ENCODE measurements around the gene NCEH1.
"Not testable (repeated sequence)": the region's sequence is repeated elsewhere in the genome, so short reads cannot be mapped to it uniquely, and the experiment has no call there.

The NCEH1 gene

DNA sequence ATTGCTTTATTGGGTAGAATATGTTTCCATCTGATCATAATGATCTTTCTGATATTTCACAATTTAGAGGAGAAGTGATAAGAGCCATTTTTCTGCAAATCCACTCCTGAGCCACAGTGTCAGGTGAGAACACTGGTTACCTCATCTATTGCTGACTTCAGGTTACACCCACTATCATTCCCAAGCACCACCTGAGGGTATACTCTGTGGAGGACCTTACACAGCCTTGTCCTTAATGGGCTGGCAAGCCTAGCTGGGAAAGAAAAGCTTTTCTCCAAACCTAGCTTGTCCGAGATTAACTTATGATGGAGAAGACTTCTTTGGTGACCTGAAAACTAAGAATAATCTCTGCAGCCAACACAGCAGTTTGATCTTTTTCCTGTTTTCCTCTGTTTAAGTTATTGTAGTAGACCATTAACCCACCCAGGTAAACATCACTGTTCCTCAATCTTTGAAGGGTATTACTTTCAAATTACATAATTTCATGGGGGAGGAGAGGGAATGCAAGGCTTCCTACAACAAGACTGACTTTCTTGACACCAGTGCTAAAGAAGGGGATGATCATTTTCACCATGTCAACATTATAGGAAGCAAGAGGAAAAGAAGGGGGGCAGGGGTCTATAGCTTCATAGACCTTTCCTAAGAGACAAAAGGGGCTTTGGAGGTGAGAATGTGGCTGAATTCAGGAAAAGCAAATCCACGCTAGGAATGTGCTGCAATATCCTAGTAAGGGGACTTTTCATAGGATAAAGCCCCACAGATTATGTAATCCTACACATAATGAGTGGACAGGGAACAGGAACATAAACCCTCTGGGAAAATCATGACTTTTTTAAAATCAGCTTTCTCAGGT, 1.7 kb downstream of the NCEH1 start:
- no peak for DNase-seq (ENCODE audit: low read depth)
- H3K4me3 ChIP-seq (ENCODE audit: low read depth, low read length) = no peak overlapping the region

DNA sequence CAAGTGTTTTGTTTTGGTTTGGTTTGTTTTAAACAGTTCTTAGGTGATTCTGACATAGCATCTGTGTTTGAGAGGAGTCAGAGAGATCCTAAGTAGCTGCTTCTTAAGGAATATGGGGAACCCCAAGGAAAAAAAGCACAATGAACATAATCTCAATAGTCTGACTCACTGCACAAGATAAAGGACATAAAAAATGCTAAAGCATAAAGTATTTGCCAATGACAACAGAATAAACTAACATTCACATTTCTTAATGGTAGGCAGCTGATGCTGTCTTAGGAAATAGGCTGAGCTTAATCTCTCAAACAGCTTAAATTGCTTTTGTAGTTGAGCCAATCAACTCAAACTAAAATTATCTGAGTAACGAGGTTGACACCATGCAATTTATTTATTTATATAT, 2.9 kb downstream of the NCEH1 start:
- H3K4me3 ChIP-seq (ENCODE audit: low read depth, low read length) = no peak overlapping the region
- DNase-seq (ENCODE audit: low read depth) = no peak

DNA sequence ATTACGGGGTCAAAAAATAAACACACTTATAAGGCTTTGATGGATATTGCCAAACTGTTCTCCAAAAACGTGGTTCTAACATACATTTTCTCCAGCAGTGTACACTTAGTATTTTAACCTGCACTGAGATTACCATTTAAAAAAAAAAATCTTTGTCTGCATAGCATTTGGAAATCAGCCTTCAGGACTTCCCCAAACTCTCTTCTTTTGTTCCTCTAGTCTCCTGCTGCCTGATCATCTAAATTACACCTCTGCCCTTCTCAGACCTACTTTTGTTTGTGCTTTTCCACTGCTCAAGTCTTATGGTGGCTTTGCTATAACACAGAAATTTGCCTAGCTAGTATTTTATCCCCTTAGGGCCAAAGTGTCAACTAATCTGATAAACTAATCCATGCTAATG, 3.8 kb downstream of the NCEH1 start:
- H3K4me3 ChIP-seq (ENCODE audit: low read depth, low read length) = no peak overlapping the region
- no peak for DNase-seq (ENCODE audit: low read depth)

DNA sequence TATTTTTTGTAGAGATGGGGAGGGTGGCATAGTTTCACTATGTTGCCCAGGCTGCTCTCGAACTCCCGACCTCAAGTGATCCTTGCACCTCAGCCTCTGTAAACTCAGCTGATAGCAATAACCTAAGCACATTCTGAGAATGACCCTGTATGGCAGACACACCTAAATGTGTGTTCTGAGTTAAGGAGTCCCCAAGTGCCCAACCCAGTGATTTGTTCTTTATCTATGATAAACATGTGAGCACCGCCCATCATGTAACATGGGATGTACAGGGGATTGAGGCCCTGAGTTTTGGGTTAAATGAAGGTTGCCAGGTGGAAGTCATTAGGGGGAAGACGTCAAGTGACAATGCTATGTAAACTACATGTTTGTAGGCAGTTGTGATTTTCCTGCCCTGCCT, 5.7 kb downstream of the NCEH1 start:
- no peak for DNase-seq (ENCODE audit: low read depth)
- H3K4me3 ChIP-seq (ENCODE audit: low read depth, low read length) = no peak overlapping the region

DNA sequence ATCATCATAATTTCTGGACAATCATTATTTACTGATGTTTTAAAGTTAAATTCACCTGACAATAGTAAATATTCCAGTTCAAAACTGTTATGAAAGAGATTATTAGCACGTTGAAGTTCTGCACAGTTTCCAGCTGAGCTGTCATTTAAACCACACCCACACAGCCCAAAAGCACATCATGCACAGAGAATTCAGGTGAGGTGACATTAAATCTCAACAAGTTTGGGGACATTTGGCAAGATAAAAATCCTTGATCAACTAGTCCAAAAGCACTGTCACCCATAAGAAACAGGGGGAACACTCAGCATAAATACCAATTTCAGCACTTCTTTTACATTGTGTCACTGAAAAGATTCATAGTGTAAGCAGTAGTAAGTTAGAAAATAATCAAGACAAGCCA, 6.9 kb downstream of the NCEH1 start:
- no peak for DNase-seq (ENCODE audit: low read depth)
- no peak overlapping the region for H3K4me3 ChIP-seq (ENCODE audit: low read depth, low read length)

DNA sequence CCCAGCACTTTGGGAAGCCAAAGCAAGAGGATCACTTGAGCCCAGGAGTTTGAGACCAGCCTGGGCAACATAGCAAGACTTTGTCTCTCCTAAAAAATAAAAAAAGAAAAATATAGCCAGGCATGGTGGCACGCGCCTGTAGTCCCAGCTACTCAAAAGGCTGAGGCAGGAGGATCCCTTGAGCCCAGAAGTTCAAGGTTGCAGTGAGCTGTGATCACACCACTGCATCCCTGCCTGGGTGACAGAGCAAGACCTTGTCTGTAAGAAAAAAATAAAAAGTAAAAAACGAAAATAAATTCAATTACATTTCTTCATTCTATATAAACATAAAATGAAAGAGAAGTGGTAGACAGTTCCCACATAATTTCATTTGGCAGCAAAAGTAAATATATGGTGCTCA, 8.1 kb downstream of the NCEH1 start:
- DNase-seq (ENCODE audit: low read depth); H3K4me3 ChIP-seq (ENCODE audit: low read depth, low read length): not testable (repeated sequence)

DNA sequence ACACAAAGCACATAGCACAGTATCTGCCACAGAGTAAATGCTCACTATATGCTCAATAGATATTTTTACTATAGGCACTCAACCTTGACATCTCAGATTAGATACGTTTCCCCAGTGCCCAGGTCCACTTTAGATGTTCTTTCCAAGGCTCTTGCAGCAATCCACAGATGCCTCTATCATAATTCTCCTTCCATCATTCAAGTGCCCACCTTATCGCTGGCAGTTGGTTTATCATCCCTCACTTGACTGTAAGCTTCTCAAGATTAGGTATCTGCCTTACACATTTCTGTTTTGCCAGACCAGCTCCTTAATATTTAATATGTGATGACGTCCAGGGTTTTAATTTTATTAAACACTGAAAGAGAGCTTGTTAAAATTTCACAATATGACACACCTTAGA, 8.6 kb downstream of the NCEH1 start:
- DNase-seq (ENCODE audit: low read depth) = no peak
- no peak overlapping the region for H3K4me3 ChIP-seq (ENCODE audit: low read depth, low read length)

DNA sequence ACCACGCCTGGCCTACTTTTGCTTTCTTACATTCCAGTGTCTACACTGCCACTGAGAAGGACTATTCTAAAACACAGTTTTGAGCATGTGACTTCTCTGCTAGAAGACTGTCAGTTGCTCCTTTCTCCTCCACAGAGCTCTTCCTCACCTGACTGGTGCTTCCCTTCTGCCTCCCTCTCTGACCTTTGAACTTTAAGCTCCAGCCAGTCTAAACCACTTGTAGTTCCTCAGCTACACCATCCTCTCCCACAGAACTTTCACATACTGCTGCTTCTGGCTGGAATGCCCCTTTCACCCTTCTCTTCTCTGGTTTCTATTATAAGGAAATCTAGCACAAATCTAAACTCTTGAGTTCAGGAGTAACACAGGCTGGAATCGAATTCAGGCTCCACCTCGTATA, 9.1 kb downstream of the NCEH1 start:
- DNase-seq (ENCODE audit: low read depth) = no peak
- H3K4me3 ChIP-seq (ENCODE audit: low read depth, low read length) = no peak overlapping the region

DNA sequence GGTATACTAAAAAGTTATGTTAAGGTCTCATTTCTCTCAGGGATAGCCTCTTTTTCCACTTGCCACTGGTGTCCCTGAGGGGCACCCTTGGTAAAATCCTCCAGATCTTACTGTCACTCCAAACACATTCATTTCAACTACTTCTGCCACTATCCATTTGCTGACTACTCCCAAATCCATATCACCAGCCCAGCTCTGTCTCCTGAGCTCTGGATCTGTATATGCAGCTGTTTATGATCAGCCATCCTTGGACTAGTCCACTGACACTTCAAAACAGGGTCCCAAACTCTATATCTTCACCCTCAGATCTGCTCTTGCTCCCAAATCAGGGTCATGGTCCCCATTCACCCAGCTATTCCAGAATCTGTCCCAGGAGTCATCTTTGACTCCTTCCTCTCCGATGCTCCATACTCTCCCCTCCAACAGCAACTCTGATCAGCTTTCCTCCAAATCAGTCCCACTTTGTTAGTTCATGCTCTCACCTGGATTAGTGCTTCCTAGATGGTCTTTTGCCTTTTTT, 9.9 kb downstream of the NCEH1 start:
- no peak for DNase-seq (ENCODE audit: low read depth)
- H3K4me3 ChIP-seq (ENCODE audit: low read depth, low read length) = no peak overlapping the region

DNA sequence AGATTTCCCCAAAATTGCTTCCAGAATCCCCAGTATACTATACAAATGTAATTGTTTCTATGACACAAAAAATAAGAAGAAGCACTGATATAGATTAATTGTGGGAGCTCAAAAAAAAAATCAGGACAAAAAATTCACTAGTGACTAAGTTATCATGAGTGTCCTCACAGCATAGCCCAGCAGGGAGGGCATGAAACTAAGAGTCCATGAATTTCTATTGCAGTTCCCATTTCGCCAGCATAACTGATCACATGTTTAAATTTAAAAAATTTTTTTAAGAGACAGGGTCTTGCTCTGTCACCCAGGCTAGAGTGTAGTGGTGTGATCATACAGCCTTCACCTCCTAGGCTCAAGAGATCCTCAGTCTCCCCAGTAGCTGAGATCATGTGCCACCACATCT, 10.6 kb downstream of the NCEH1 start:
- DNase-seq (ENCODE audit: low read depth) = no peak
- no peak overlapping the region for H3K4me3 ChIP-seq (ENCODE audit: low read depth, low read length)

DNA sequence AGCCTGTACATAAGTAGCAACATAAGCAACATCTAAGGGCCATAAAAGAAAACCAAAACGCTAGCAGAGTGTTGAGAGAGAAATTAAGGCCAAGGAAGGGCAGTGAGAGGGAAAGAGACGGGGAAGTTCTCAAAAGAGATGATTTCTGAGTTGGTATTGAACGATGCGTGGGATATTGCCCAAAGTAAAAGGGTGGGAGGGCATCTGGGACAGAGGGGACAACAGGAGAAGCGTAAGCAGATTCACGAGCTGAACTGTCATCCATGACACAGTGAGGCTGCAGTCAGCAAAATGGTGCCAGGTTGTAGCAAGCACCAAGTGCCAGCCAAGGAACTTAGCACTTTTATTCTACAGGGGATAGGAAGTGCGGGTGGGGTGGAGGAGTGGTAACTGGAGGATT, 11.8 kb downstream of the NCEH1 start:
- no peak overlapping the region for H3K4me3 ChIP-seq (ENCODE audit: low read depth, low read length)

DNA sequence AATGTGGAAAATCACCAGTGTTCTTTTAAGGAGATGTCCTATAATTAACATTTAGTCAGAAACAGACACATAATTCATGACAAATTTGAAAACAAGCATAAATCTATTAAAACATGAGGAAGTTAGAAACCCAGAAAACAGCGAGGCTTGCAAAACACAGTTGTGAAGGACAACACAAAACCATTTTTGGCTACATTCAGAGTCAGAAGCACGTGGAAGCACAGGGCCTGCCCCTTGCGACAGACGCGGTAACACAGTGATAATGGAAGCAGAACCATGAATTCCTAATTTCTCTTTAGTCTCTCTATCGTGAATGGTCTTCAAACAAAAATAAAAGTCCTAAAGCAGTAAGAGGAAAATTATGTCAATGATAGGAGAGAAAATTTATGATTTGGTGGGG, 12.2 kb downstream of the NCEH1 start:
- DNase-seq (ENCODE audit: low read depth) = no peak
- no peak overlapping the region for H3K4me3 ChIP-seq (ENCODE audit: low read depth, low read length)

More for the DNA sequence above, 11.8 kb downstream of the NCEH1 start:
- no peak for DNase-seq (ENCODE audit: low read depth)

DNA sequence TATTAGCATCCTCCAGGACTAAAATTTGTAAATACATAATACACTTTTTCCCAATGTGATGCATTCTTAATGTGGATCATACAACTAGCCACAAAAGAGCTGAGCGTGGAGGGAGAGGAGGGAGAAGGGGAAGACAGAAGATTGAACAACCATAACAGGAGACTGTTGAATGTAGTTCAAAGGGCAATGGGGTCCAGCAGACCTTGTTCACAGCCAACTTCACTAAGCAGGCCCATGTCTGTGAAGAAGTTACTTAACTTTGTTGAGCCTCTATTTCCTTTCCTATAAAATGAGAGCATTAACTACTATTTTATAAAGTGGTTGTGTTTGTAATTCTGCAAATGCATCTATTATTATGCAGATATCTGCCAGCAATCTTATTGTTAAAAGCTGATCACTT, 13.3 kb downstream of the NCEH1 start:
- no peak for DNase-seq (ENCODE audit: low read depth)
- H3K4me3 ChIP-seq (ENCODE audit: low read depth, low read length) = no peak overlapping the region

DNA sequence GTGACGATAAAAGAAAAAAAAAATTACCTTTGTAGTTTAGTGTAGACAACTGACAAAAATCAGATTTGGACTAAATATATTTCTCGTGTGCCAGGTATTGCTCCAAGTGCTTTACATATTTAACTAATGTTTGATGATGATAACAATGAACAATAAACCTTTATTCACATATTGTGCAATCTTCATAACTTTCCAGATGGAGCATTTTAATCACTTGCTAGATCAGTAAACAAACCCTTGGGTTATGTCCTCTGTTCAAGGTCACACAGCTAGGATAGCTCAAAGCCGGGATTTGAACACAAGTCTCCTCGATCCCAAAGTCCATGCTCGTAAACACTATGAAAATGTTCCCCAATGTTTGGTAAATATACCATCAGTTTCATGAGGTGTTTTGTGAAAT, 14.5 kb downstream of the NCEH1 start:
- no peak overlapping the region for H3K4me3 ChIP-seq (ENCODE audit: low read depth, low read length)
- no peak for DNase-seq (ENCODE audit: low read depth)

DNA sequence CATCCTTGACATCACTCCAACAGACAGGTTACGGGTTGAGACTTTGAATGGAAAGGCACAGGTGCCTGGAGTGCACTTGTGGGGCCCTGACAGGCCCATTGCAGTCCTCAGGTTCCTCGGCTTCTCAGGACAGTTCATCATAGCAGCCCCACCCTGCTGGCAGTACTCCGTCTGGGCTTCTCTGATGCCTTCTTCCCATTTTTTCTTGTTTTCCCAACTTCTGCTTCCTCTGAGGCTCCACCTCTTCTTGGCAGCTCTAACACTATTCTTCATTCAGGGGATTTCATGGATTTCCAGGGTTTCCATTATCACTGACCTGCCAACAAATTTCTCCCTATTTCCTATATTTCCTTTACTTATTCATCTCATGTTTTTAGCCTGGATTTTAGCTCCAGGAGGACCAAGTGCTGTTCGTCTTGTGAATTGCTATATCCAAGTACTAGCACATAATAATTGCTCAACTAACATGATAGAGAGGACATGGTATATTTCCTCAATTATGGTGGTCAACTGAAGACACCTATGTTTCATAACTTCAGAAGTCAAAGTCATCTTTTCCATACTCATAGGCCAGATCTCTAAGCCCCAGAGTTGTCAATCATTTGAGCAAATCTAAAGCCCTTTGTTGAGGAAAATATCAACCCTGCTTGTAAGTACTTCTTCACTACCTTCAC, 16.2 kb downstream of the NCEH1 start:
- H3K4me3 ChIP-seq (ENCODE audit: low read depth, low read length) = no peak overlapping the region
- no peak for DNase-seq (ENCODE audit: low read depth)

DNA sequence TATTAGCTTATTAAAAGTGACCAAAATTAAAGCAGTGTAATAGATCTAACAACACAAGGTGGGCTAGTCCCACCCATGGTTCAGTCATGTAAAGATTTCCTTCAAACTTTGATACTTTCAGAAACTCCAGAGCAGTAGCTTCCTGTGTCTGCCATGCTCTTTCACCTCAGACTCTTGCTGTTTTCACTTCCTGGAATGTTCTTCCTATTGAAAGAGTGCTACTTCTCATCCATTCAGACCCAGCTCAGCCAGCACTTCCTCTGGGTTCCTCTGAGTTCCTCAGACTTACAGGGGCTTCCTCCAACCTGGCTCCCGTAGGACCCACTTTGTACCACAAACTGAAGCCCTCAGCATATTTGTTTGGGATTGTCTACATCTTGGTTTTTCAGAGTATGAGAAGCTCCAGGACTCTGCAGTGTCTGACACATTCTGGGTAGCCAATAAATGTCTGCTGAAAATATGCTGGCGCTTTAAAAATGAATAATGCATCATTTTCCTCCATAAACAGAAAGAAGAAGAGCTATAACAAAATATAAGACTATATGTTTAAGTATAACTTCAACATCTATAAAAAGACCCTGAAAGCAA, 18.0 kb downstream of the NCEH1 start:
- DNase-seq (ENCODE audit: low read depth) = no peak
- no peak overlapping the region for H3K4me3 ChIP-seq (ENCODE audit: low read depth, low read length)

DNA sequence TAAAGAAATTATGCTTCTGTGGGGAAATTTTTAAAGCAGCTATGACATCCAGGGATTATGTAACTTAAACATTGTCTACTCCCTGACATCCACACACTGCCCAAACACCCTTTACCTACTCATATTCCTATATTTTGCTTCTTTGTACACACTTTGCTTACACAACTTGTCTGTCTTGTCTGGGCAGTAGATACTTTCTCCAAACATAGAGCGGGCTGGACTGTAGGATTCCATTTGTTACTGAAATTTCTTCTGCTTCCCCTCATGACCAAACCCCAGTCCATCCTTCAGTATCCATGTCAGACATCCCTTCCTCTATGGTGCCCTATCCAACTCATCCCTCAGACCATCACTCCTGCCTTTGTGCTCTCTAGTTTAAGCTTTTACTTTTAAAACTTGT, 19.9 kb downstream of the NCEH1 start:
- H3K4me3 ChIP-seq (ENCODE audit: low read depth, low read length) = no peak overlapping the region
- DNase-seq (ENCODE audit: low read depth) = no peak

DNA sequence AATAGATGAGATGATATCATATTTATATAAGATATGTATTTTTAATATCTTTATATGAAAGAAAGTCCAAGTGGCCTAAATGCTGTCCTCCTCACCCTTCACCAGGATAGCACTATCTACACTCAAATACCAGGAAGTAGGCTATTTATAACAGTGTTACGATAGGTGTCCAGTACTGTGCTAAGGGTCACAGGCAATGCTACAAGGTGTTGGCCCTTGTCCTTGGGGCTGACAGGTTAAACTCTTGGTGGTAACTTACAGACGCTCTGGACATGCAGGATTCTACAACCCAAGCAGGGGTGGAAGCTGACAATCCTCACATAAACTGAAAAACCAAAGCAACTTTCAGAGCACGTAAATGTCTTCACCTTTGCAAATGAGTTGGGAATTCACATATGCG, 22.3 kb downstream of the NCEH1 start:
- no peak overlapping the region for H3K4me3 ChIP-seq (ENCODE audit: low read depth, low read length)
- no peak for DNase-seq (ENCODE audit: low read depth)

DNA sequence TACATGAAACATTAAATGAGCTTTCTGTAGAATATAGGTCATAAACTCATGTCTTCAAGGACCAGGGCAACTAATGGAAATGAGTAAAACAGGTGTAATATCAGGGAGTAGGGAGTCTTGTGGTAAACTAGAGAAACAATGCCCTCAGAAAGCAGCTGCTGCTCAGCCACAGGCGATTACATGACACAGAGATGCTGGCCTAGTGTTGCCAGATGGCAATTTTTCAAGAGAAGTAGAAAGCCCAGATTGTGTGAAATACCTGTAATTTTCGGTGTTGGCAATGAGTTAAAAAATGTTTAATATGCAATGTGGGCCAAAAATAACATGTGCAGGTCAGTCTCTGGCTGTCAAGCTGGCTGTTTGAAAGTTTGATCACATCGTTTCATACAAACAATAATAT, 23.4 kb downstream of the NCEH1 start:
- H3K4me3 ChIP-seq (ENCODE audit: low read depth, low read length) = no peak overlapping the region
- no peak for DNase-seq (ENCODE audit: low read depth)

DNA sequence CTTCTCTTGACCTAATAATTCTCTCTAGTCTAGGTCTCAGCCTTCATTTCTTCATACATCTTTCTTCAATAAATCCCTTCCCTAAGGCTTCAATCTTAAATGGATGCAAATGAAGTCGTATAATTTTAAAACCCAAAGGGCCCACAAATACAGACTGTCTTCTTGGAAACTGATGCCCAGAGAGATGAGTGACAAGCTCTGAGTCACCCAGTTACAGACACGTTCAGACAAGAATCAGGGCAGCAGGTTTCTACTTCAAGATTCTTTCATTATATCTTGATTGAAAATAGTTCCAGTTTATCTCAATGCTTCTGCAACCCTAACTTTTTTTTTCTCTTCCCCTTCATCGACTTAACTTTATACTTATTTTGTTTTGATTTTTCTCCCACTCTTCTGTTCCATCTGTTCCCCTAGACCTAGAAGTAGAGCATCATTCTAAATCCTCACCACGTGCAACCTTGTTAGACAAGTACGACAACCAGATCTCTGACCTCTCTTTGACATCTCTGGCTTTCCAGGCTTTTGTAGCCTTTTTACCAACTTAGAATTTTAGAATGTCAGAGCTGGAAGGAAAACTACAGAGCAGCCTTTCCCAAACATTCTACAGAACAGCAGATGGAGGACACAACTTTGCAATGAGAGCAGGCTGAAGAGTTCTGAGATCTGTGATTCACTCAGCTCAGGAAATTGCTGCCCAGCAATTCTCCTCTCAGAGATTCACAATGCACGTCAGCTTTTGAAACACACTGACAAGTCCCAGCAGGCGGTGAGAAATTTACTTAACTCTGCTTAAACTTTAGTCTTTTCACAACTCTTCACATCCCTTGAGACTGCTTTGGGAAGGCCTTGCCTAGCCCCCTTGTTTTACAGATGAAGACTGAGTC, 25.3 kb downstream of the NCEH1 start:
- H3K4me3 ChIP-seq (ENCODE audit: low read depth, low read length) = no peak overlapping the region
- DNase-seq (ENCODE audit: low read depth) = no peak

All from skeletal muscle cell (primary cell).